Heart right ventricle (tissue), 16 donors: ENCODE data around the gene LARGE1. TPM values are rescaled to one million over a fixed set of nuclear protein-coding genes. Genes with fewer than 3 reads are reported as not detected.

ENCODE experiments used
- ATAC-seq, 8 donors: fragments of 200-7000 bp; cut with Tn5 transposase; one replicate each; pipeline ENCODE4 v1.9.1; 2020; ENCODE audit warnings: mild to moderate bottlenecking in 8 of 8, moderate library complexity in 8 of 8, moderate number of reproducible peaks in 1 of 8
- DNase-seq, 2 donors: peaks; one replicate each; pipeline ENCODE4 v3.0.0-alpha.2; 2020
- H3K27ac ChIP-seq, 10 donors: fragments of 200-600 bp; sonication (generic) in 2 of 10; one replicate each; pipeline versions ENCODE4 v1.5.0 to v1.8.0; 2020 to 2022; ENCODE audit warnings: mild to moderate bottlenecking in 3 of 10
- H3K27me3 ChIP-seq, 7 donors: fragments of 200-600 bp; one replicate each; pipeline ENCODE4 v1.8.0; 2021 to 2022; ENCODE audit warnings: mild to moderate bottlenecking in 2 of 7
- H3K36me3 ChIP-seq, 9 donors: fragments of 200-600 bp; sonication (generic) in 1 of 9; one replicate each; pipeline versions ENCODE4 v1.5.0 to v1.8.0; 2020 to 2022; ENCODE audit warnings: mild to moderate bottlenecking in 2 of 9
- H3K4me1 ChIP-seq, 9 donors: fragments of 200-600 bp; sonication (generic) in 1 of 9; one replicate each; pipeline versions ENCODE4 v1.5.0 to v1.8.0; 2020 to 2022; ENCODE audit warnings: mild to moderate bottlenecking in 4 of 9
- H3K4me3 ChIP-seq, 10 donors: fragments of 200-600 bp; sonication (generic) in 2 of 10; one replicate each; pipeline versions ENCODE4 v1.5.0 to v1.8.0; 2020 to 2022; ENCODE audit warnings: mild to moderate bottlenecking in 7 of 10, moderate library complexity in 2 of 10
- H3K9me3 ChIP-seq, 11 donors: fragments of 200-600 bp in 10 of 11; sonication (generic) in 2 of 11; one replicate each; pipeline versions ENCODE4 v1.5.0 to v1.8.0; 2013 to 2022; ENCODE audit warnings: mild to moderate bottlenecking in 2 of 11, control low read depth in 1 of 11, moderate library complexity in 1 of 11
- CTCF ChIP-seq, 9 donors: fragments of 200-600 bp; sonication (generic) in 2 of 9; IDR thresholded peaks; one replicate each; pipeline versions ENCODE4 v1.5.0 to v1.8.0; 2021 to 2022; ENCODE audit warnings: antibody characterized with exemption in 9 of 9, mild to moderate bottlenecking in 5 of 9, moderate library complexity in 1 of 9
- WGBS, 2 donors: extraction: QIAGEN DNeasy Blood & Tissue Kit; methylation state at CpG; one replicate each; pipeline ENCODE4 v1.1.7; 2013; ENCODE audit warnings: inconsistent platforms in 1 of 2; 5-methylcytosine and 5-hydroxymethylcytosine counted together
- intact Hi-C, 10 donors: fragments of 100-400 bp; cut with DNase I; formaldehyde crosslinking; loops; one replicate each; pipeline versions ENCODE4 v1.11.1 to v1.14.2; 2022
- polyA plus RNA-seq, 2 donors: library from polyadenylated mRNA; stranded (reverse); fragments of 200-250 nt; gene quantifications; one replicate each; pipeline ENCODE4 v1.2.3, GENCODE V29; 2013
- total RNA-seq, 10 donors: library from RNA; stranded (reverse); fragmentation: NEBNext Ultra II Directional in 3 of 10; extraction: Animal tissue kit (Norgen Biotek cat#: 25700) in 3 of 10; gene quantifications; one replicate each; pipeline versions ENCODE4 v1.2.1 to v1.2.4, GENCODE V29; 2021 to 2023
- donor health status: Arrhythmogenic right ventricular cardiomyopathy.
- donor health status: ischemic (EF 13 %, LVEDD 7.1; RV severe dilation, severe dysfunction).
- donor health status: healthy with polysubstance abuse.
- donor health status: DM: no; HTN: yes; CAD: no.
- donor health status: DM: no; HTN: no; CAD: no.
- donor health status: ischemic (EF 25% LVEDD 6.9; RV normal size, moderate dysfunction).
- donor health status: ischemic (EF 25% LVEDD 5.7; RV mildly dilated, moderate dysfunction).
- donor health status: healthy.
- donor health status: DM: yes; HTN: yes; CAD: no.
- donor health status: Ischemic cardiomyopathy.
- donor health status: ischemic (EF 35%, LVEDD 5.7; RV mildly dilated, moderate dysfunction).
- donor health status: nonischemic (EF 11% LVEDD 7.7; RV severe dilation, severe dysfunction).
- donor health status: DM: yes; HTN: yes; CAD: no.
- donor health status: PGD.
- donor health status: ischemic (EF 29% LVEDD 5.4; RV normal size, mild dysfunction).
- donor health status: nonischemic (EF 23%, LVEDD 6.1; RV moderate dilation, normal function).

LARGE1 gene
- total and polyA plus RNA-seq, 12 donors: 33.7 to 184 (median 144) TPM

- H3K36me3 ChIP-seq: peaks cover 0 to 51% (median 8%) of the 10 kb centered on the region in 9 donors
- ATAC-seq (peak in 1 of 8 donors; percentile 37), DNase-seq (no peak)
- H3K27me3 ChIP-seq: no peaks in the 10 kb centered on the region
- no peak overlapping the region for H3K4me3 ChIP-seq
- intact Hi-C loops: no loop called here
- H3K4me1 ChIP-seq: no peaks in the 10 kb centered on the region
- WGBS, 2 donors: 97 to 98% methylated on average over 15 of the region's 15 CpGs
- H3K9me3 ChIP-seq: no peaks in the 10 kb centered on the region
- TF ChIP-seq CTCF (IDR thresholded peaks at IDR 0.05): no peak
- H3K27ac ChIP-seq: no peak overlapping the region
Measured at GRCh38 chr22:33315954-33316353, 604.3 kb downstream of the LARGE1 start.

DNA sequence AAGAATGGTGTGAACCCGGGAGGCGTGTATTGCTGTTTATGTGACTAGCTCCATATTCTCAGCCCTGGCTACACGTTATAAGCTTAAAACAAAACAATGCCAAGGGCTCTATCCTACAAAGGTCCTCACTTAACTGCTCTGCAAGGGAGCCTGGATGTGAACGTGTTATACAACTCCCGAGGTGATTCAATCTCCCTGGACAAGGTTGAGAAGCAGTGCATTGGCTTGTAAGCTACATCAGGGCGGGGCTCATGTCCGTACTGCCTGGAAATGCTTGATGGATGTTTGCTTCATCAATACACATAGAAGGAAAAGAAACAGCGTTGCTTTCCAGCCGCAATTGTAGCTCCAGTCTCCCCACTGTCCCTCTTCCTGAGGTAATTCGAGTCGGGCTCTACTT, 605.2 kb downstream of the LARGE1 start:
- Histone ChIP-seq H3K4me3 (no peak overlapping the region), H3K27ac (no peak overlapping the region), H3K9me3 (no peaks in the 10 kb centered on the region), H3K36me3 (peaks cover 0 to 54% (median 8%) of the 10 kb centered on the region in 9 donors), H3K4me1 (no peaks in the 10 kb centered on the region), H3K27me3 (no peaks in the 10 kb centered on the region)
- ATAC-seq (no peak), DNase-seq (no peak)
- no peak for TF ChIP-seq CTCF (IDR thresholded peaks at IDR 0.05)
- 85 to 89% methylated on average over 11 of the region's 11 CpGs for WGBS, 2 donors
- intact Hi-C loops: no loop called here

GRCh38 chr22:33314316-33314715, 606.0 kb downstream of the LARGE1 start:
- no peak for DNase-seq
- no peak for TF ChIP-seq CTCF (IDR thresholded peaks at IDR 0.05)
- H3K36me3 ChIP-seq: peaks cover 0 to 59% (median 8%) of the 10 kb centered on the region in 9 donors
- intact Hi-C loops: no loop called here
- 82 to 84% methylated on average over 5 of the region's 5 CpGs for WGBS, 2 donors
- H3K4me1 ChIP-seq: no peaks in the 10 kb centered on the region
- ATAC-seq: no peak
- no peak overlapping the region for H3K4me3 ChIP-seq
- H3K27me3 ChIP-seq: no peaks in the 10 kb centered on the region
- no peaks in the 10 kb centered on the region for H3K9me3 ChIP-seq
- H3K27ac ChIP-seq: no peak overlapping the region

DNA sequence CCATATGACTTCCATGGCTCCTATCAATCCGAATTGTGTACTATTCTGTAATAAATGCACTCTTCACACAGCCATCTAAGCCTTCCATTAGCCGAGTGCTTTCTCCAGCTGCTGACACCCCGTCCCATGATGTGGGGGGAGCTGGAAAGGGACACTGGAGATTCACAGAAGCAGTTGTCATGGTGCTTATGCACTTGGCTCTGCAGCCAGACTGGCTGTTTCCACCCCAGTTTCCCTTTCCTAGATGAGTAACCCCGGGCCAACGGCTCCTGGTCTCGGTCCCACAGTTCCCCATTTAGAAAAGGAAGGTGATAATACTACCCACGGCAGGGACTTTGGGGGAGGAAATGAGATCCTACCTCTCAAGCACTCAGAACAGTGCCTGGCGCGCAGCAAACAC, 617.2 kb downstream of the LARGE1 start:
- no peak for TF ChIP-seq CTCF (IDR thresholded peaks at IDR 0.05)
- Histone ChIP-seq H3K9me3 (no peaks in the 10 kb centered on the region), H3K36me3 (peaks cover 0 to 17% (median 0%) of the 10 kb centered on the region in 9 donors), H3K27me3 (no peaks in the 10 kb centered on the region), H3K4me3 (no peak overlapping the region), H3K27ac (no peak overlapping the region), H3K4me1 (peaks cover 5 to 35% (median 16%) of the 10 kb centered on the region in 9 donors)
- DNase-seq (no peak), ATAC-seq (no peak)
- intact Hi-C loops: loop anchor here (2.0 to 10.0 kb wide), 18 partner anchors 164 to 1722 kb away; partner anchors contain the start of gene LARGE1 (in 4 of the 10)
- WGBS, 2 donors: 41 to 45% methylated on average over 9 of the region's 9 CpGs
